Endothelial cell of umbilical vein (primary cell): Measurements from ENCODE around the gene MMP23B. TPM values are rescaled to one million over a fixed set of nuclear protein-coding genes. Genes with fewer than 3 reads are reported as not detected.

Source experiments
- BruUV-seq: library from RNA; stranded (reverse); fragments of 400-500 nt; replicated peaks from 2 replicates; lab custom pipeline; 2021; lab: Mats Ljungman, UMichigan
- CTCF ChIA-PET: fragments of 300-600, 350-600 bp; sonication (Branson Sonifier 250); formaldehyde crosslinking; loops from one replicate; lab custom pipeline; 2021; ENCODE audit warnings: antibody characterized with exemption, inconsistent platforms; lab: Charles Lee
- POLR2A ChIA-PET: fragments of 300-600, 350-600 bp; sonication (Branson Sonifier 250); formaldehyde crosslinking; loops from one replicate; lab custom pipeline; 2021; ENCODE audit warnings: antibody characterized with exemption, inconsistent platforms; lab: Charles Lee
- DNase-seq: peaks from one replicate; pipeline ENCODE4 v3.0.0-alpha.2; 2011; ENCODE audit warnings: low read depth, low spot score
- FAIRE-seq: peaks from 2 replicates; lab custom pipeline; 2011; peaks lifted over from hg19 to GRCh38; lab: Jason Lieb, UNC
- H2AFZ ChIP-seq: 2 replicates; pipeline ENCODE4 v1.6.0; 2012; ENCODE audit warnings: low read depth, low read length, control low read depth, inconsistent platforms
- H3K27ac ChIP-seq: 2 replicates; pipeline ENCODE4 v1.5.1; 2011; ENCODE audit warnings: low read depth, mild to moderate bottlenecking, control low read depth, low read length, moderate library complexity; ENCODE audit not compliant: insufficient read depth
- H3K27me3 ChIP-seq, 2 experiments: 2 replicates each; pipeline versions ENCODE4 v1.6.0 to v1.6.1; 2011; ENCODE audit warnings: low read length in 2 of 2, mixed read lengths in 1 of 2; ENCODE audit not compliant: control insufficient read depth in 2 of 2, insufficient read depth in 2 of 2
- H3K36me3 ChIP-seq, 2 experiments: 2 replicates in 1 of 2; 3 replicates in 1 of 2; pipeline ENCODE4 v1.5.1; 2011; ENCODE audit warnings: low read length in 2 of 2, mild to moderate bottlenecking in 1 of 2, moderate library complexity in 1 of 2; ENCODE audit not compliant: control insufficient read depth in 2 of 2, insufficient read depth in 2 of 2; ENCODE audit errors: extremely low read depth in 1 of 2
- H3K4me1 ChIP-seq: 3 replicates; pipeline ENCODE4 v1.5.1; 2011; ENCODE audit warnings: mild to moderate bottlenecking, low read length; ENCODE audit not compliant: control insufficient read depth, insufficient read depth; ENCODE audit errors: extremely low read depth
- H3K4me2 ChIP-seq: 2 replicates; pipeline ENCODE4 v1.6.1; 2011; ENCODE audit warnings: low read length, control low read depth, mixed read lengths; ENCODE audit not compliant: insufficient read depth
- H3K4me3 ChIP-seq, 3 experiments: fragments of 200-600 bp in 1 of 3; sonication (generic), shearing (Covaris generic) in 1 of 3; replicated peaks in 1 of 3; 2 replicates each; pipeline ENCODE4 v1.5.1; 2011 to 2016; ENCODE audit warnings: control low read depth in 3 of 3, low read length in 3 of 3, mild to moderate bottlenecking in 2 of 3, inconsistent platforms in 1 of 3, low read depth in 1 of 3, moderate library complexity in 1 of 3; ENCODE audit not compliant: insufficient read depth in 1 of 3
- H3K79me2 ChIP-seq: 2 replicates; pipeline ENCODE4 v1.6.0; 2012; ENCODE audit warnings: low read length, inconsistent platforms; ENCODE audit not compliant: control insufficient read depth, insufficient read depth
- H3K9ac ChIP-seq: replicated peaks from 2 replicates; pipeline ENCODE3; 2011; ENCODE audit warnings: low read length, control low read depth; ENCODE audit not compliant: insufficient read depth; ENCODE audit errors: extremely low read depth
- H3K9me1 ChIP-seq: replicated peaks from 3 replicates; pipeline ENCODE4 v1.6.0; 2011; ENCODE audit warnings: mild to moderate bottlenecking, low read length; ENCODE audit not compliant: control insufficient read depth, insufficient read depth; ENCODE audit errors: extremely low read depth
- H3K9me3 ChIP-seq: replicated peaks from 2 replicates; pipeline ENCODE4 v1.5.1; 2012; ENCODE audit warnings: low read length, inconsistent platforms; ENCODE audit not compliant: control insufficient read depth, insufficient read depth
- H4K20me1 ChIP-seq: replicated peaks from 2 replicates; pipeline ENCODE3; 2011; ENCODE audit warnings: mild to moderate bottlenecking, low read length; ENCODE audit not compliant: control insufficient read depth, insufficient read depth; ENCODE audit errors: extremely low read depth
- FOS ChIP-seq: IDR thresholded peaks from 2 replicates; pipeline ENCODE4 v1.6.1; 2011; ENCODE audit warnings: mild to moderate bottlenecking, low read length, moderate library complexity, borderline replicate concordance; ENCODE audit not compliant: insufficient read depth
- GATA2 ChIP-seq: IDR thresholded peaks from 2 replicates; pipeline ENCODE4 v1.7.0; 2011; ENCODE audit warnings: low read depth, mild to moderate bottlenecking, moderate library complexity, mixed read lengths, low read length; ENCODE audit not compliant: insufficient read length, insufficient read depth
- MYC ChIP-seq: IDR thresholded peaks from one replicate; pipeline ENCODE4 v1.6.1; 2011; ENCODE audit warnings: mild to moderate bottlenecking, low read depth, low read length
- POLR2AphosphoS5 ChIP-seq: IDR thresholded peaks from 2 replicates; pipeline ENCODE4 v1.6.1; 2012; ENCODE audit warnings: low read depth, mild to moderate bottlenecking, control low read depth, low read length, moderate library complexity; ENCODE audit not compliant: insufficient read depth
- dilution Hi-C: fragments of 300-500 bp; cut with MboI; formaldehyde crosslinking; loops from one replicate; pipeline ENCODE4 v1.15.0; 2019; ENCODE audit warnings: low sequenced_read_pairs; ENCODE audit not compliant: extremely low pct_ligation_motif_present
- intact Hi-C: fragments of 100-400 bp; cut with micrococcal nuclease; formaldehyde crosslinking; loops from one replicate; pipeline ENCODE4 v1.10.0; 2022
- polyA plus RNA-seq, 4 experiments: library from polyadenylated mRNA; depleted of rRNA in 3 of 4; stranded (reverse) in 3 of 4; unstranded in 1 of 4; fragments of >200 nt; gene quantifications; 2 replicates each; pipeline versions ENCODE4 v1.2.1 to v1.2.3, GENCODE V29; 2011 to 2012; ENCODE audit warnings: missing spikeins in 1 of 4
- total RNA-seq: library from RNA; stranded (reverse); gene quantifications from 2 replicates; pipeline ENCODE4 v1.2.3, GENCODE V29; 2021
- TF ChIP-seq, protein P1 (sequence below), 2 donors: IDR thresholded peaks; 1 replicate in 1 of 2; 2 replicates in 1 of 2; pipeline ENCODE4 v1.5.1; 2011; ENCODE audit warnings: low read length in 2 of 2, mild to moderate bottlenecking in 2 of 2, moderate library complexity in 2 of 2, control low read depth in 1 of 2, inconsistent platforms in 1 of 2, low read depth in 1 of 2; ENCODE audit not compliant: insufficient read depth in 1 of 2; ENCODE audit errors: extremely low read depth in 1 of 2
- TF ChIP-seq, protein P2 (sequence below): IDR thresholded peaks from 2 replicates; pipeline ENCODE4 v1.6.1; 2011; ENCODE audit not compliant: insufficient read depth, insufficient read length

The MMP23B gene
- total and polyA plus RNA-seq, 2 donors (not counting 3 experiments of a cell fraction or from before 2014, with no cell fraction given), result 0.62 to 5.3 TPM

DNA sequence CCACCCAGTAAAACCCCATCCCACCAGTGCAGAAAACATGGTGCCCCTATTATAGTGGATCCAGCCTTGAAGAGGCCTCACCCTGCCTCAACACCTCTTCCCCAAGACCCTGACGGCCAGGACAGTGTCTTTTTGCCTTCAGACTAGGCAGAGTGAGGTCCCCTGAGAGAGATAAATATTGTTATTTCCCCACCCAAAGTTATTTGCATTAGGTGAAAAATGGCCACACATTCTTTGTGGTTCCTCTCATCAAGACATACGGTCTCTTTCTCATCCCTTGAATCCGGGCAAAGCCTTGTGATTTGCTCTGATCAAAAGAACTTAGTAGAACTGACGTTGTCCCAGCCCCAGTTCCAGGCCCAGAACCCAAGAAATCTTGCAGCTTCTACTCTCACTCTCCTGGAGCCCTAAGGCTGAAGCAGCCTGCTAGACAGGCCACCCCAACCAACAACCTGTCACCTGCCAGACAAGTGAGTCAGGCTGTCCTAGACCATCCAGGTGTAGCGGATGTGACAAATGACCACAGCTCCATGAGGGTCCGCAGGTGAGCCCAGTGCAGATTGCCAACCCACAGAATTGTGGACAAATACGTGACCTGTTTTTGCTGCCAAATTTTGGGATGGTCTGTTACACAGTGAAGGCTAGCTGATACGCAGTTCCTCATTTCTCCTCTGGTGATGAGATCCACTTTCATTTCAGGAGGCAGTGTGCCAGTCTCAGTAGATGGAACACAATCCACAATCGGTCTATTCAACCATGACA, 49.2 kb upstream of the MMP23B start:
- Histone ChIP-seq H3K9me3 (no peaks in the 10 kb centered on the region), H4K20me1 (no peaks in the 10 kb centered on the region), H3K9ac (no peak overlapping the region), H3K36me3 (no peaks in the 10 kb centered on the region), H3K79me2 (no peaks in the 10 kb centered on the region), H3K4me2 (no peak overlapping the region), H2AFZ (no peak overlapping the region), H3K4me3 (no peak overlapping the region), H3K4me1 (no peaks in the 10 kb centered on the region), H3K27ac (no peak overlapping the region), H3K27me3 (peaks cover 4 to 8% of the 10 kb centered on the region in 2 experiments), H3K9me1 (no peaks in the 10 kb centered on the region)
- no peak for TF ChIP-seq POLR2AphosphoS5
- TF ChIP-seq, protein P1, sequence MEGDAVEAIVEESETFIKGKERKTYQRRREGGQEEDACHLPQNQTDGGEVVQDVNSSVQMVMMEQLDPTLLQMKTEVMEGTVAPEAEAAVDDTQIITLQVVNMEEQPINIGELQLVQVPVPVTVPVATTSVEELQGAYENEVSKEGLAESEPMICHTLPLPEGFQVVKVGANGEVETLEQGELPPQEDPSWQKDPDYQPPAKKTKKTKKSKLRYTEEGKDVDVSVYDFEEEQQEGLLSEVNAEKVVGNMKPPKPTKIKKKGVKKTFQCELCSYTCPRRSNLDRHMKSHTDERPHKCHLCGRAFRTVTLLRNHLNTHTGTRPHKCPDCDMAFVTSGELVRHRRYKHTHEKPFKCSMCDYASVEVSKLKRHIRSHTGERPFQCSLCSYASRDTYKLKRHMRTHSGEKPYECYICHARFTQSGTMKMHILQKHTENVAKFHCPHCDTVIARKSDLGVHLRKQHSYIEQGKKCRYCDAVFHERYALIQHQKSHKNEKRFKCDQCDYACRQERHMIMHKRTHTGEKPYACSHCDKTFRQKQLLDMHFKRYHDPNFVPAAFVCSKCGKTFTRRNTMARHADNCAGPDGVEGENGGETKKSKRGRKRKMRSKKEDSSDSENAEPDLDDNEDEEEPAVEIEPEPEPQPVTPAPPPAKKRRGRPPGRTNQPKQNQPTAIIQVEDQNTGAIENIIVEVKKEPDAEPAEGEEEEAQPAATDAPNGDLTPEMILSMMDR (IDR thresholded peaks at IDR 0.05; ENCODE audit: extremely low read depth in 1 of 2, insufficient read depth in 1 of 2, low read depth in 1 of 2, low read length in 2 of 2), result no peak
- no peak for TF ChIP-seq GATA2
- no peak for TF ChIP-seq MYC
- TF ChIP-seq, protein P2, sequence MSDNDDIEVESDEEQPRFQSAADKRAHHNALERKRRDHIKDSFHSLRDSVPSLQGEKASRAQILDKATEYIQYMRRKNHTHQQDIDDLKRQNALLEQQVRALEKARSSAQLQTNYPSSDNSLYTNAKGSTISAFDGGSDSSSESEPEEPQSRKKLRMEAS, result no peak
- TF ChIP-seq FOS, result no peak
- DNase-seq (no peak), FAIRE-seq (no peak)
- intact Hi-C loops, result no loop called here
- ChIA-PET CTCF (no interaction called here), POLR2A (no interaction called here)
- BruUV-seq, result no TSS peak
- dilution Hi-C loops, result no loop called here
